Limb (tissue), 2 donors: Measurements from ENCODE around the gene DNASE1L1.

Source experiments
- DNase-seq, 2 donors: peaks; one replicate each; pipeline ENCODE4 v3.0.0-alpha.2; 2016; ENCODE audit errors: extremely low spot score in 2 of 2

Gene DNASE1L1

GRCh38 chrX:154384284-154384892 is 24.7 kb downstream of the DNASE1L1 start:
- no peak for DNase-seq

DNA sequence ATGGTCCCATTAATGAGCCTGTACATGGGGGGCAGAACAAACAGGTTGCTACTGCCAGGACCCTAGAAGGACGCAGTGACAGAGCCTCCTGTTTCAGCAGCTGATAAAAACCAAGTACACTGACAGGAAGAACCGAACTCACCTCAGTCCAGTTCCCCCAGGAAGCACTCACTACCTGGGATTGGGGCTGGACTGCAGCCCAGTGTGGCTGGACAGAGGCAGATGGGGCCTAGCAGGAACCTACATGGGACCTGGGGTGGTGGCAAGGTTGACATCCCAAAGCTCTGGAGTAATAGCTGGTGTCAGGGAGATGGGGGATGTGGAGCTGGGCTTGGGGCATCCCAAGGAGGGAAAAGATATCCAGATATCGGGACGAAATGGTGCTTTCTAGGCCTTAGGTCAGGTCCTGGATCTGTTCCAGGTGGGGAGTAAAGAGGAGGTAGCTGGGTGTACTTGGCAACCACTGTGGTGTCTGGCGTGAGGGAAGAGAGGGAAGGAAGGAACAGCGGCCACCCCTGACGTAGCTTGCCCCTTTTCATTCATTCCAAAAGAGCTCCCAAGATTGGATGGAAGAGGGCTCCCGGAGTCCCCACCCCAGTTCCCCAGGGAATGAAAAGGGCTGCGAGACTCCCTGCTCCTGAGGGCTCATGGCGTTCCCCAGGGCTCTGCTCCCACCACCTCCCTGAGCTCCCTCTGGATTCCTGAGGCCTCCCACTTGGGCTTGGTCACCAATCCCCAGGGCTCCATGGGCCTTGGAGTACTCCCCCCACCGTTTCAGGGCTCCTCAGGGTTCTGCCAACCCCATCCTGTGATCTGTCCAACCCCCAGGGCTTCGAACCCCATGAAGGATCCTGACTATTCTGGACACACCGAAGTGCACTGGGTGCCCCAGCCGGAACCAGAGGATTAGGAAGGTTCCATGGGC is 25.4 kb downstream of the DNASE1L1 start:
- no peak for DNase-seq

DNA sequence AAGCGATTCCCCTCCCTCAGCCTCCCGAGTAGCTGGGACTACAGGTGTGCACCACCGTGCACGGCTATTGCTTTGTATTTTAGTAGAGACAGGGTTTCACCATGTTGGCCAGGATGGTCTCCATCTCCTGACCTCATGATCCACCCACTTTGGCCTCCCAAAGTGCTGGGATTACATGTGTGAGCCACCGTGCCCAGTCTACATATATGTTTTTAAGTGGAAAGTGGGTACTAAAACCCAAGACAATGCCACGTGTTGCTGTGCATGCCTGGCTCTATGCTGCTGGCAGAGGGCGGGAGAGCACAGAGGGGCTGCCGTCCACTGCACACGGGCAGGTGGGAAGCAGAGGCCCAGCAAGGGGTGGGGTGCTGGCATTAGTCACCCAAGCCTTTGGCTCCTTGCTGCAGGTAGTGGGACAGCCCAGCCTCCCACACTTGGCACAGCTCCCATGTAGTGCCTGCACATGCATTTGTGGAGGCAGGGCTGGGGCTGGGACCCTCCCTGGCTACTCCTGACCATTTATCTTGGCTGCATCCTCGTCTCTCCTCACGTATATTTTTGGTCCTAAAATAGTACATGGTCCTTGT is 26.5 kb downstream of the DNASE1L1 start:
- DNase-seq: no peak

- no peak for DNase-seq
These were observed 27.8 kb downstream of the DNASE1L1 start for GRCh38 chrX:154381271-154381670.

DNA sequence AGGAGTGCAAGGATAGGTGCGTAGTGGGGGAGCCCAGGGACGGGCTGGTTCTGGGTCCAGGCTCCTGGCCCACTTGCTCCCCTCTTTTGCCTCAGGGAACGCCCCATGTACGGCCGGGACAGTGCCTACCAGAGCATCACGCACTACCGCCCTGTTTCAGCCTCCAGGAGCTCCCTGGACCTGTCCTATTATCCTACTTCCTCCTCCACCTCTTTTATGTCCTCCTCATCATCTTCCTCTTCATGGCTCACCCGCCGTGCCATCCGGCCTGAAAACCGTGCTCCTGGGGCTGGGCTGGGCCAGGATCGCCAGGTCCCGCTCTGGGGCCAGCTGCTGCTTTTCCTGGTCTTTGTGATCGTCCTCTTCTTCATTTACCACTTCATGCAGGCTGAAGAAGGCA is 28.3 kb downstream of the DNASE1L1 start:
- DNase-seq: no peak

DNA sequence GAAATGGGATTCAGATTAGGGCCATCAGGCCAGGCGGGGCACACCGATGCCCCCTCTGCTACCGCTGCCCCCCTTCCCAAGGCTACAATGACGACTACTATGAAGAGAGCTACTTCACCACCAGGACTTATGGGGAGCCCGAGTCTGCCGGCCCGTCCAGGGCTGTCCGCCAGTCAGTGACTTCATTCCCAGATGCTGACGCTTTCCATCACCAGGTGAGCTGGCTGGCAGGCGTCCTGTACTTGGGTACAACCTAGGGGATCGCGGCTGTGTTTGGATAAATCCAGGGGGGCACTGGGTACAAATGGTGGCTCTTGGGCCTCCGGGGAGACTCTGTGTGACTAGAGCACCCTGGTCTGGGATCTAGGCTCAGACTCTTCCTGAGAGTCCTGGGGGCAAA is 28.9 kb downstream of the DNASE1L1 start:
- no peak for DNase-seq

- no peak for DNase-seq
These were observed 29.5 kb downstream of the DNASE1L1 start for GRCh38 chrX:154379569-154379951.

DNA sequence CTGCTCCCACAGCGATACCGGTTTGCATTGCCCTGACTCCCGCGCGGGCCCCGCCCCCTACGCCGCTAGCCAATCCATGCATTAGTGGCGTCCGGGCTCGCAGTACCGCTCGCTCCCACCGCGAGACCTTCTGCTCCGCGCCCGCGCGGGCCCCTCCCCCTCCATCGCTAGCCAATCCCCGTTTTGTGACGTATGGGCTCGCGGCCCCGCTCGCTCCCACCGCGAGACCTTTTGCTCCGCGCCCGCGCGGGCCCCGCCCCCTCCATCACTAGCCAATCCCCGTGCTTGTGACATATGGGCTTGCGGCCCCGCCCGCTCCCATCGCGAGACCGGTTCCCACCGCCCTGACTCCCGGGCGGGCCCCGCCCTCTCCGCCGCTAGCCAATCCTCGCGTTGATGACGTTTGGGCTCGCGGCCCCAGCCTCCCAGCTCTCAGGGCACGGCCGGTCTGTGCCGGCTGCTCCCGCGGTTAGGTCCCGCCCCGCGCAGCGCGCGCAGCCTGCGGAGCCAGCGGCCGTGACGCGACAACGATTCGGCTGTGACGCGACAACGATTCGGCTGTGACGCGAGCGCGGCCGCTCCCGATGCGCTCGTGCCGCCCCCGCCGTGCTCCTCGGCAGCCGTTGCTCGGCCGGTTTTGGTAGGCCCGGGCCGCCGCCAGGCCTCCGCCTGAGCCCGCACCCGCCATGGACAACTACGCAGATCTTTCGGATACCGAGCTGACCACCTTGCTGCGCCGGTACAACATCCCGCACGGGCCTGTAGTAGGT is 30.1 kb downstream of the DNASE1L1 start, which contains the start of gene EMD:
Gene EMD (plus strand): TSS at position 497 of the 770 bp plus-strand sequence. CDS start 190 bp downstream, at position 687.
- DNase-seq: peak; percentile 95 to 96

- peak; percentile 29 to 80 for DNase-seq
These were observed 30.8 kb downstream of the DNASE1L1 start for GRCh38 chrX:154378059-154378798.

DNA sequence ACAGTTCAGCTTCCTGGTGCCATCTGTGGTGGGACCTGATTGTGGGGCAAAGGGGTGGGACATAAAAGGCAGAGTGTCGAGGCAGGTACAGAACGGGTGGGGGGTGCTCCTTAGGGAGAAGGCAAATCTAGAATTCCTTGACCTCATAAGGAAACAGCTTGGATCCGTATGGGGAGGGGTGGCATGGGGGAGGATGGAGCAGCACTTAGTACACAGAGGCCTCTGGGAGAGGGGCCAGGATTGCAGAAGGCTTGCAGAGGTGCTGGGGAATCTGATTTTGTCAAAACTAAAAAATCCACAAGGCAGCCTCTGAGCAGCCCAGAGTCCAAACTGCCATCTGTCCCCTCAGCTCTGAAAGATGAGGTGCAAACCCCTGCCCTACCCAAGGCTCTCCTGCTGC is 32.3 kb downstream of the DNASE1L1 start:
- no peak for DNase-seq

DNA sequence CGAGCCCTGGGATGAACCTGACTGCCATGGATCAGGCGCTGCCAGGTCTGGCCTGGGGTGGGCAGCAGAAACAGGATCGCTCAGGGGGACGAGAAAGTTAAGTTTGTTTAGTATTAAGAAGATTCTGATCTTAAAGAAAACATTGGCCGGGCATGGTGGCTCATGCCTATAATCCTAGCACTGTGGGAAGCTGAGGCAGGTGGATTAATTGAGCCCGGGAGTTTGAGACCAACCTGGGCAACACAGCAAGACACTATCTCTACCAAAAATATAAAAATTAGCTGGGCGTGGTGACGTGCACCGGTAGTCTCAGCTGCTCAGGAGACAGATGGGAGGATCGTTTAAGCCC is 33.9 kb downstream of the DNASE1L1 start:
- DNase-seq: no peak

GRCh38 chrX:154374313-154375155 is 34.5 kb downstream of the DNASE1L1 start, which contains the start of gene FLNA:
FLNA (minus strand) TSS chrX:154374634; CDS start chrX:154371245, 3,389 bp downstream.
- DNase-seq: peak in 1 of 2 donors; percentile 46

- peak; percentile 73 to 77 for DNase-seq
These were observed 35.4 kb downstream of the DNASE1L1 start for GRCh38 chrX:154373340-154374306.

DNA sequence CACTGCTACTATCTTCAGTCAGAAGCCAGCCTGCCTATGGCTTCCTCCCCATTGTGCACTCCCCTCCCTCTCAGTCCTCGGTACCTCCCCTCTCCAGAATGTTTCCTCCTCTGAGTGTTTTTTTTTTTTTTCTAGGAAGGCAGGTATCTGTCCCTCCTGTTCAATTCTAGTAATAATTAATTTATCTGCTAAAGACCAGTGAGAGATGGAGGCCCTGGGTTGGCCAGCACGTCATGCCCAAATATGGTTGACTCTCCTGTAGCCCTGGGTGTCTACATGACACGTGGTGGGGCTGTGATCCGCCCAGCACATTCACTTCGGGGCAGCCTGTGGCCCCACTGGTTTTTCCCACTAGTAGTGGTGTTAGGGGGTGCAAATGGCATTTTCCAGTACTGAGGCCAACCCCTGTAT is 36.4 kb downstream of the DNASE1L1 start:
- DNase-seq: no peak

DNA sequence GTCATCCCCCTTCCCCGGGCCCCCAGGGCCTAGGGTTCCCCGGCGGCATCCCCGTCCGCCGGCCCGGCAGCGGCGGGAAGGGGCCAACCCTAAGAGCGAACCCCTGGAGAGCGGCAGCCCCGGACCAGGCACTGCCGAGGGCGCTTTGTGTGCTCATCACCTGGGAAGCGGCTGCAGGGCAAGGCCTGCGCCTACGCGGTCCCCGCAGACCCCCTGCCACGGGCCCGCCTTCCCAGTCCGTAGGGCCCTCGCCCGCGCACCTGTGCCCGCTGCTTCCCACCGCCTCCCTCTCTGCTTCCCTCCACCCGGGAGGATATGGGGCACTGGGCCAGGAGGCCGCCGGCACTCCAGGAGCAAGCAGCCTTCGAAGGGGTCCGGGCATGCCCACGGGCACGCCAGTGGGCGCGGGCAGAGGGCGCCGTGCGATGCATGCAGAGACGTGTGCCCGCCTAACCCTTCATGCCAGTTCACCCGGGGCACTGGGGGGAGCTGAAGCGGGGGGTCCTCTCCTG is 37.2 kb downstream of the DNASE1L1 start:
- peak in 1 of 2 donors; percentile 53 for DNase-seq

- DNase-seq: peak; percentile 89 to 91
These were observed 37.9 kb downstream of the DNASE1L1 start for GRCh38 chrX:154371017-154371788.

- DNase-seq: peak in 1 of 2 donors; percentile 53
These were observed 38.6 kb downstream of the DNASE1L1 start for GRCh38 chrX:154370300-154371016.
